GM18519 (cell line): ENCODE results near the gene C1QTNF6.

ENCODE experiments used
- ATAC-seq: cut with Tn5 transposase; IDR thresholded peaks from one replicate; pipeline ENCODE4 v1.9.1; 2021; ENCODE audit warnings: mild to moderate bottlenecking, moderate library complexity; ENCODE audit not compliant: unreplicated experiment, low FRiP score

Gene C1QTNF6

DNA sequence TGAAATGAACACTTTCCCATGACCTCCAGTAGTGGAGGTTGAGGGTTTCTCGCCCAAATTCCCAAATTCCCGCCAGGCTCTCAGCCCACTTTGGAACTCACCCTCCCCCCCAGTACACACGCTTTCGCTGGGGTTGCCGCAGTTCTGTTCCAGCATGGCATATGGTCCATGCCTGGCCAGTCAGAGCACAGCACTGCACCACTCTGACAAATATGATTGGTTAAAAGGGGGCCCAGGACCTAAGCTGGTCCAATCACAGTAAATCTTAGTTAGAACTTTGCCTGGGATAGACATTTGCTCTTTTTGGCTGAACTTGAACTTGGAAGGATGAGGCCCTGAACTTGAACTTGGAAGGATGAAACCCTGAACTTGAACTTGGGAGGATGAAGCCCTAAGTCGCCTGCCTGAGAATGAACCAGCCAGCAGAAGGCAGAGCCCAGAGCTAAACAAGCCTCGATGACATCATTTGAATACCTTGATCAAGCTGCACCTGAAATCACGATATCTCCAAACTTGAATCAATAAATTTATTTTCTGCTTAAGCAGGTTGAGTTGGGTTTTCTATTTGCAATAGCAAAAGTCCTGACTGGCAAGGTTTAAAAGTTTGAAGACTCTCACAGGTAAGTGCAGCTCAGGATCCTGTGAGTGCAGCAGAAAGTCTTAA lies 36.8 kb upstream of the C1QTNF6 start:
- ATAC-seq: no peak

DNA sequence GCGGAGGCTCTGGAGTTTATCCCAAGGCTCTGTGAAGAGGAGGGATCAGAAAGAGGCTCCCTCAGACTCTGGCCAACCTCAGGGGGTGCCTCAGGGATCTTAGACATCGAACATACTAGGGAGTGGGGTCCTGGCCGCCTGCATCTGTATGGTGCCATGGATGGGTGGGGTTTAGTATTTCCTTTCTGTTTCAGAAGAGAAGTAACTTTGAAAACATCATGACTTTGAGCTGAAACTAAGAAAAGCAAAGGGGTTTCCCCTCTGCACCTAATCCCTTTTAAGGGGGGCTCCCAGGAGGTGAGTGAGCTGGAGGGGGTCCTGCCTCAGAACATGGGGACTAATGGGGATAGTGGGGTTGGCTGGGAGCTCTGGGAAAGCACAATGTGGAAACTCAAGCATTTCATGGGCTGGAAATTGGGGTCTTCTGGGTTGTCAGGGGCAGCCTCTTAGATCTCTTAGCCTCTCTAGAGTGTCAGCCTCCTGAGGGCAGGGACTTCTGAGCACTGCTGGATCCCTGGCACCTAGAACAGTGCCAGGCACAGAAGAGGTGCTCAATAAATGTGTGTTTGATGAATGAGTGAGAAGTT lies 36.0 kb upstream of the C1QTNF6 start:
- ATAC-seq: no peak

DNA sequence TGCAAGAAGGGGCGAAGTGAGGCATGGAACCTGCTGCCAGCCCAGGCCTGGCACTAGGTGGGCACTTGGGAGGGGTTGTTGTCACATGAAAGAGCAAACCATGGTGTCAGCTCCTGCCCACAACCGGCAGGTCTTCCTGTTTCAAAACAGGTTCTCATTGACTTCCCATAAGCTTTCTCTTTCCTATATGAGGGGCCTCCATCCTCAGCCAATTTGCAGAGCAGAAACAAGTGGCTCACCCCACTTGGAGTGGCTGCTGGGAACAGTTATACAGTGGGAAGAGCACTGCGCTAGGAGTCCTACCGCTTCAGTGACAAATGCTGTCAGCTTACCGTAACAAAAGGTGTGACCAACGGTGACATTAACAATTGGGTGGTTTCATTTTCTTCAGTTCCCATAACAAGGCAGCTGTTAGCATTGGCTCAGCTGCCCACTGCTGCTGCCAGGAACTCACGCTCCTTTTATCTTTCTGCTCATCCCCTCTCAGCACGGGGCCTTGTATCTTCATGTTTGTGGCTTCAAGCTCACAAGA lies 34.5 kb upstream of the C1QTNF6 start:
- ATAC-seq: no peak

DNA sequence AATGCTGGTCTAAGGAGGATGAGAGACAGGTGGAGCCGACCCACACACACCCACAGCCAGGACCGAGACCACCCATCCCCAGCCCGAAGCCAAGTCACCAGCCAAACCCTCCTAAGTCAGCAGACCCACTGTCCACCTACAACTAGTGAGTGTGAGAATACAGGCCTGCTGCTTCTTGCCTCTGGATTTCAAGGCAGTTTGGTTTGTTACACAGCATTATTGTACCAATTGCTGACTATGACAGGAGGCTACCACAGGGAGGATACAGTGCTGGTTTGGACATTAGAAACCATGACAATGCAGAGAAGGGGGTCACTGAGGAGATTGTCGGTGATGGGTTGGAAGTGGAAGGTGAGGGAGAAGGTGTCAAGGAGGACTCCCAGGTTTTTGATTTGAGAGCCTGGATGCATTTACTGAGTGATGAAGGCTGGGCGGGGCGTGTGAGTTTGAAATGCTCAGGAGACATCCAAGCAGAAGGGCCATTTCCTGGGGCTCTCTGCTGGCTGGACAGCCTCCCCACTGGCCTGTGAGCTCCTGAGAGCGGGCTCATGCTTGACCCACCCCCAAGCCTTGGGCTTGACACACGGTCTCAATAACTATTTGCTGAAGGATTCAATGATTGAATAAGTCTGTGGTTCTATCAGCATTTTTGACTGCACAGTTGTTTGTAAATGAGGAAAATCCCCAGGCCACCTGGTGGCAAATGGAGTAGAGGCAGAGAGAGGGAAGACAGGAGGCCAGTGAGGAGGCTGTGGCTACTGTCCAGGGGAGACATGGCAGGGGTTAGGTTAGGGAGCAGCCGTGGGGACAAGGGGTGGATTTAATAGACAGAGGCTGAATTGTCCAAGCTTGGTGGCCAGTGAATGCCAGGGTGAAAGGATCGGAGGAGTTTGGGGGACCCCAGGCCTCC lies 33.6 kb upstream of the C1QTNF6 start:
- ATAC-seq: no peak

DNA sequence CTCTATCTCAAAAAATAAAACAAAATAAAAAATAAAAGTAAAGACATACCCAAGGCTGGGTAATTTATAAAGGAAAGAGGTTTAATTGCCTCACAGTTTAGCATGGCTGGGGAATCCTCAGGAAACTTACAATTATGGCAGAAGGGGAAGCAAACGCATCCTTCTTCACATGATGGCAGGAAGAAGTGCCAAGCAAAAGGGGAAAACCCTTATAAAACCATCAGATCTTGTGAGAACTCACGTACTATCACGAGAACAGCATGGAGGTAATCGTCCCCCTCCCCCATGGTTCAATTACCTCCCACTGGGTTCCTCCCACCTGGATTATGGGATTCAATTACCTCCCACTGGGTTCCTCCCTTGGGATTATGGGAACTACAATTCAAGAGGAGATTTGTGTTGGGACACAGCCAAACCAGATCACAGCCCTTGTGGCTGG lies 32.5 kb upstream of the C1QTNF6 start:
- no peak for ATAC-seq

DNA sequence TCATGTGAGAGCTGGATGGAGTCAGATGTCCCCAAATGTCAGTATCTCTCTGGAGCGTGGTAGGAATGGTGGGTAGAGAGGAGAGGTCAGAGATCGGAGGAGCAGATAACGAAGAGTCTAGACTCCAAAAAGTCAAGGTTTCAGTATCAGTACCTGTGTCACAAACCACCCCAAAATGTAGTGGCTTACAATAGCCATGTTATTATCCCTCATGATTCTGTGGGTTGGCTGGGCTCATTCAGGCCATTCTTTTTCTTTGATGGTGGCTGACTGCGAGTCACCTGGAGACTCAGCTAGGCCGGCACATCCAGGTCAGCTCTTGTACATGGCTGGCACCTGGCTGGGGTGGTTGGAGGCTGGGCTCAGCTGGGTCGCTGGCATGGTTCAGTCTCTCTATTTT lies 31.5 kb upstream of the C1QTNF6 start:
- no peak for ATAC-seq

DNA sequence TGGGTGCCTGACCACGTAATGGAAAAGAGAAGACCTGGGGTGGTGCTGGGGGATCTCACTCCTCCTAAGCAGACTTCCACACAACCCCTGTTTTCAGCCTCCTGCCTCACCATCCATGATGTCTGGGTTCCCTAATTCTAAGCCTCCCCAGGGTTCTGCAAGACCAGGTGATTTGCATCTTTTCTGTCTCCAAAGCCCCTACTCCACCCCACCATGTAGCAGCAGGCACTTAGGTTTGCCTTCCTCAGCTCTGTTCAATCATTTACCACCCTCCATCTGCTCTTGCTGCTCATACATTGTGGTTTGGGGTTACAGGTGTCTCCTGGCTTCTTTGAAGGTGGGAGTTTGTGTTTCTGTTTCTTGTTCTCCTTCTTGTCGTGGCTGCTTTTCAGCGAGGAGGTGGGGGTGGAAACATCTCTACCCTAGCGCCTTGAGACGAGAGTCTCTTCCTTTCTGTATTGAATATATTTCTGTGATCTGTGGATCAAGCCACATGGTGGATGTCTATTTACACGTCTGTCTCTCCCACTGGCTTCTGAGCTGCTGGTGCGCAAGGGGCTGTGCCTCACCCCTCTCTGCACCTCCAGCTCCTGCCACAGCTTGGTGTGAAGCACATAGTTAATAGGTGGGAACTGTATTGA lies 30.8 kb upstream of the C1QTNF6 start:
- ATAC-seq: peak; percentile 54

DNA sequence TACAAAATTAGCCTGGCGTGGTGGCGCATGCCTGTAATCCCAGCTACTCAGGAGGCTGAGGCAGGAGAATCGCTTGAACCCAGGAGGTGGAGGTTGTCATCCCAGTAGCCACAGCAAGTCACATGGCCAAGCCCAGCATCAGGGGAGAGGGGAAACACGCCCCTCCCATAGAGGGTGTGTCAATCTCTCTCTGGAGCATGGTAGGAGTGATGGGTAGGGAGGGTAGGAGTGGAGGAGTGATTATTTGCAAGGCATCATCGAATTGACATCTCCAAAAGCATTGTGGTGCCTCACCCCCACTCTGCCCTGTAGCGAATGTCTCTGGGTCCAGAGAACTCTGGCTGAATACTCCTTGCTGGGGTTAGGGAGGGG lies 30.3 kb upstream of the C1QTNF6 start:
- no peak for ATAC-seq

DNA sequence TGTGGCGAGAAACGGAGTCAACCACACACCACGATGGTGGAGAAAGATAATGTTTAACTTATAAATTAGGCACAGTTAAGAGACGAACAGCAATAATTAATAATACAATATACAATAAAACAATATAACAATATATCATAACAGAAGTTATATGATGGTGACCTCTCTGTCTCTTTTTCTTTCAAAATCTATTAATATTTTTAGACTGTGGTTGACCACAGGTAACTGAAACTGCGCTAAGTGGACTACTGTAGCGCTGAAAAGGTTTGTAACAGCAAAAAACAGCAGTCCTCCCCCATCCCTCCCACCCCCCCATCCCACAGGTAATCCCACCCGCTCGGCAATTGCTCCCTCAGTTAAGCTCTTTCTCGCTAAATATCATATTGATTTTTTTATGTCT lies 27.8 kb upstream of the C1QTNF6 start:
- ATAC-seq: no peak

DNA sequence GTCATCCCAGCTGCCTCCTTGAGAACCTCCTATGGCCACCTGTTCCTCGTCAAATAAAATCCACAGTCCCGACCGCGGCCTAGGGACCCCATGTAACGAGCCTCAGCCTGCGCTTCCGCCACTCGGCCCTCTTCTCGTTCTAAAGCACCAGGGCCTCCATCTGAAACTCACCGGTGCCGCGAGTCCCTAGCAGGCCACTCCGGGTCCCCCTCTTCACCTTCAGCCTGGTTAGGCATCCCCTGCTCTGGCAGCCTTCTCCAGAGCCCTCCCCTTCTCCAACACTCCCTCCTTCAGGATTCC lies 26.6 kb upstream of the C1QTNF6 start:
- no peak for ATAC-seq

DNA sequence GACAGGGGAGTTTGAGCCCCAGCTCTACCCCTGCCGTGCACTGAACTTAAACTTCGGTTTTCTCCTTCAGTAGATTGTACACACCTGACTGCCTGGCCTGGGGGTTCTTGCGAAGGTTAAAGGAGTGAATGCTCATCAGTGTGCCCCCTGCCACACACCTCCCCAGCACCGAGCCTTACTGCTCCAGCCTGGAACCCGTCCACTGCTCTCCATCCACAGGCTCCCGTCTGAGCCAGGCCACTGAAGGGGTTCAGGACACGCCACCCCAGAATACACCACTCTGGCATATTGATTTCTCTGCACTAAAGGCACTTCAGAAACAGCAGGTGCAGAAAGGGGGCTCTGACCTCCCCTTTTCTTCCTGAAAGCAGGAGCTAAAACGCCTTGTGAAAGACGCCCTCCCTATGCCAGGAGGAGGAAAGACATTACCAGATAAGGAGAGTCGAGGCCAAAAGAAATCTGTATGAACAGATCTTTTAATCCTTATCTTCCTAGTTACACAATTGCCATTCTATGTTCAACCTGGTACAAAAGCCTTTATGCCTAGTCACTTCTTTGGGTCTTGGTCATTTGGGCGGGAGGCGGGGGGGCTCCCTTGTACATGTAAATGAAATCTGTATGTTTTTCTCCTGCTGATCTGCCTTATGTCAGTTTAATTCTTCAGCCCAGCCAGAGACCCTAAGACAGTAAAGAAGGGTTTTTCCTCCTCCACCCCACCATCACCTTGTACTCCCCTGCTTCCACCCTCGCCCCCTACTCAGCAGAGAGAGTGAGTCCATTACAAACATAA lies 26.1 kb upstream of the C1QTNF6 start:
- no peak for ATAC-seq

DNA sequence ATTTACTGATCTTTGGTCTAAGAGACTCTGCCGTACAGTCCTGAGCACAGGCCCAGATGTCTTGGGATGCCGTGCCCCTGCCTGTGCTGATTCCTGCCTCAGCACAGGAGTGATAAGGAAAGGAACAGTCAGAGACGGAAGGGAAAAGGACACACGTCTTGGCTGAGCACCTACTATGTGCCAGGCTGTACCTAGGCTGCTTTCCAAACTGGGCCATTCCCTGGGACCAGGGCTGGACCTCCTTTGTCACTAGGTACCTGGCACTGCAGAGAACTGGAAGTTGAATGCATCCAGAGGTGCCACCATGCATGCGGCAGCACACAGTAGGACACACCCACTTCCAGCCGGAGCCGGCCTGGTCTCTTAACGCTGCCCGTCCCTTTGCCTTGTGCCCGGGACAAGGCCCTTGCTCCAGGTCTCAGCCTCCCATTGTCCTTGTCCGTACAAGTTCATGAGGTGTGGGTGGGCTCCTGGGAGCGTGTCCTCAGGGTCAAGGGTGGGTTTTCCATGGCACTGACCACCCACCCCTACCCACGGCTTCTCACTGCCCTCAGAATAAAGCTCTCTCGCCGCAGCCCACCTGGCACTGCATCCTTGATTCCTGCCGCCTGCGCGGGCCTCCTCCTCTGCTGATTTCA lies 25.3 kb upstream of the C1QTNF6 start:
- no peak for ATAC-seq

DNA sequence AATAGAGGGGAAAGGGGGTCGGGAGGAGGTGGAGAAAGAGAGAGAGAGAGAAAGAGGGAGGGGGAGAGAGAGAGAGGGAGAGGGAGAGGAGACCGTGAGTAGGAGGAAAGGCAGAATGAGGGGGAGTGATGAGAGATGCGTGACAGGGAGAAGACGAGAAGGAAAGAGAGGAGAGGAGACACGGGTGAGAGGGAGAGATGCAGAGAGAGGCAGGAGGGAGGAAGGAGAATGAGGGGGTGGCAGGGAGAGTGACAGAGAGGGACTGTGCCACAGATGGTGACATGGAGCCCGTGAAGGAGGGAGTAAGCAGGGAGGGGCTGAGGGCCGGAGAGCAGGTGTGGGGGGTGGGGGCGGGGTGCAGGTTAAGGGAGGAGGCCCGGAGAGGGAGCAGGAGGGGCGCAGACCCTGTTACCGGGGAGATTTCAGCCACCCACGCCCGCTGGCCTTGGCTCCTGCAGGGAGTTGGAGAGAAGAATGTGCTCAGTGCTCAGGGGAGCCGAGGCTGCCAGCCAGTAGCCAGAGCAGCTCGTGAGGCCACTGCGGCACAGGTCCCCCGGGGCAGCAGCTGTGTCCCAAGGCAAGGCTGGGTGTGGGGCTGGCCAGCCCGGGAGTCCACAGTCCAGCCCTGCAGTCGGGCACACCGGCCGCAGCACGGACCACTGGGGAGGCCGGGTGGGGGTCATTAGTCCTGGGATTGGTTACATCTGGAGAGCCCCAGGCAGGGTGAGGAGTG lies 24.3 kb upstream of the C1QTNF6 start, which contains the start of gene SSTR3:
Gene SSTR3, minus strand, starts transcription at position 304 of the 733 bp plus-strand sequence. CDS start 4,674 bp downstream, outside the sequence.
- ATAC-seq: no peak

DNA sequence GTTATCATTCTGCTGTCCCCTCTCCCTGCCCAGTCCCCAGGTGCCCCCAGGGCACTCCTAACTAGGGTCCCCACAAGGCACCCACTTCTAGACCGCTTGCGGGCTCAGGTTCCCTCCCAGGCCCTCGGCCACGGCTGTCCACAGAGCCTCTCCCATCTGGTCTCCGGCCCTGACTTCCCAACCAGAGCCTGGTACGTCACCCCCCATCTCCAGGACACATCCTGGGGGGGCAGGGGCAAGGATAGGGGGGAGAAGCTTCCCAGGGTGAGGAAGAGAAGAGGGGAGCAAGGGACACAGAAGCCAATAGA lies 23.8 kb upstream of the C1QTNF6 start:
- ATAC-seq: no peak

DNA sequence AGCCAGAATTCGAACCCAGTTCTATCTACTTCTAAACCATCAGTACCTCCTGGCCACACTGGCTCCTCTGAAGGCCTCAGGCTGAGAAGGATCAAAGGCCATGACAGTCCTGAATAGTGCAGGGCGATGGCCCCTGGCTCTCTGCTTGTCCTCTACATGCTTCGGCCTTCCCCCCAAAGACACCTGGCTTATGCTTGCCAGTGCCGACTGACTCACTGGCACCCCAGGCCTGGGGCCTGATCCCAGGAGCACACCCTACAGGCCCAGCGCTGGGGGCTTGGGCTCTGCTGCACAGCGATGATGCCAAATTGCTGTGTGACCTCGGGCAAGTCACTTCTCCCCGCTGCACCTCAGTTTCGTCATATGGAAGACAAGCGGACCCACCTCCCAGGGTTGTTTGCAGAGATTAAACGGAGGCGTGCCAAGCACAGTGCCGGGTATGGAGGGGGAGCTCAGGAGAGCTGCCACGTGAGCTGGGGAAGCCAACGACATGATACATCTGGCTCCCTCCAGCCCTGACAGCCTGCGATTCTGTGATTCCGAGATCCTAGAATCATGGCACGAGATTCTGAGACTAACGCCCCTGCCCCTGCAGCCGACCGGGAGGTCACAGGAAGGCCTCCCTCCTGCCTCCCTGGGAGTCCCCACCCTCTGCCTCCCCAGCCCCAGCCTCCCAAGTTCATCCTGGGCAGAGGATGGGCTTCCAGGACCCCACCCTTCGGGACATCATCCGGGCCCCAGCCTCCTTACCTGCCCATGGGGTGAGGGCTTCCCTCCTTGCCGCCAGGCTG lies 23.2 kb upstream of the C1QTNF6 start:
- ATAC-seq: no peak

DNA sequence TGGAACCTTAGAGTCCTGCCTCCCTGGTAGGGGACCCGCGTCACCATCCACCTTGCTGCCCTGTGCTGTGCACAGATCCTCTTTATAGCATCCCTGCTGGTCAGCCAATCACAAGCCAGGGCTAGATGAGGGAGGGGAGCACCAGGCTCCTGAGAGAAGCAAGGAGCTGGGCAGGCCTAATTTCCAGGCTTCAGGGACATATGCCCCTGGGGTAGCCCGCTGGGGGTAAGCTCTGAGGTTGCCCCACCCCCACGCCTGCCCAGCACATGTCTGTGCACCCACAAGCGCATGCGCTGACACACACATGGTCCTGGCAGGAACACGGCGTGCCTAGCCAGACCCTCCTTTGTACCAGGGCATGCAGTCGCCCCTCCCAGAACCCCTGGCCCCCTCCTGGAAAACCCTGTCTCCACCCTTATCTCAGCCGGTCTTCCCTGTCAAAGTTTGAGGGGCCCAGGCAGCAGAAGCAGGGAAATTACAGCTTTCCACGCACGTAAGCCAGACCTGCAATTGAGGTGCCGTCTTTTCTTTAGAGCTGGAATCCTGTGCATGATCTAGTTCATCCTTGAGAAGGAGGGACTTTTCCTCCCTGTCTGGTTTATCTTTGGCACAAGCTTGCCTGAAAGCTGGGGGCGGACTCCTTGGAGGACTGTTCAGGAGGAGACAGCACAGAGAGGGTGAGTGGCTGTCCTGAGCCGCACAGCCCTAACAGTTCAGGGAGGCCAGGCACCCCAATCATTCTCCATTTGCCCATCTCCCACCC lies 22.2 kb upstream of the C1QTNF6 start:
- ATAC-seq: no peak

DNA sequence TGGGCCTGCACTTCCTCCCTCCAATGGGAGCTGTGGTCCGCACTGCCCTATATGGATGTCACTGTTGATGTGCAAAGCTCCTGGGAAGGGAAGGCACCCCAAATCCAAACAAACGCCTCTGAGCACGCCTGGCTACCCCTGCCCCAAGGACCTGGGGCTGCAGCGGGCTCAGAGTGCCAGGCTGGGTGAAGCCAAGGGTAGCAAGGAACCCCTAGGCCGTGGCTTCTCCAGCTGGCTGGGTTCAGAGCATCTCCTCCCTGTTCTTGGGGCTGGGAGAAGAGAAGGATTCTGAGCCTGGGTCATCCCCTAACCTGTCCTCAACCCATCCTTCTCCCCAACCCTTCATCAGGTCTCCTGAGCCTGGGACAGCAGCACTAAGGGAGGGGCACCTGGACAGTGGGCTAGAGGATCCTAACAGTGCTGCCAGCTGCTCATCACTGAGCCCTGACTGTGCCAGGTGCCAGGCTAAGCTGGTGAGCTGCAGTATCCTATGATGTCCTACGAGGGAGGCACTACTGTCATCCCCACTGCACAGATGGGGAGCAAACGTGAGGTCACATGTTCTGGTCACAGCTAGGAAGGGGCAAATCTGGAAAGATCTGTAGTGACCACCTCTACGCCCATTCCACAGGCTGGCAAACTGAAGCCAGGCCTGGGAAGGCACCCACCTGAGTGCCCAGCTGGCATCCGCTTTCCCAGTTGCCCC lies 21.2 kb upstream of the C1QTNF6 start:
- no peak for ATAC-seq
